Nephron (organoid): ENCODE measurements around the gene MPP3.

ENCODE experiments used
- H3K27ac Mint-ChIP-seq, 3 experiments: 2 replicates each; pipeline ENCODE4 v1.8.0; 2020; ENCODE audit warnings: mixed read lengths in 3 of 3, mild to moderate bottlenecking in 2 of 3, moderate library complexity in 1 of 3
- H3K27me3 Mint-ChIP-seq: 2 replicates; pipeline ENCODE4 v1.8.0; 2021; ENCODE audit warnings: low read depth, mild to moderate bottlenecking, moderate library complexity, mixed read lengths
- H3K36me3 Mint-ChIP-seq: 2 replicates; pipeline ENCODE4 v1.8.0; 2020; ENCODE audit warnings: low read depth, mixed read lengths
- H3K4me1 Mint-ChIP-seq: 2 replicates; pipeline ENCODE4 v1.8.0; 2020; ENCODE audit warnings: mixed read lengths
- H3K4me3 Mint-ChIP-seq, 3 experiments: 2 replicates each; pipeline ENCODE4 v1.8.0; 2020; ENCODE audit warnings: mild to moderate bottlenecking in 3 of 3, mixed read lengths in 3 of 3, moderate library complexity in 2 of 3
- H3K9me3 Mint-ChIP-seq: 2 replicates; pipeline ENCODE4 v1.8.0; 2020; ENCODE audit warnings: mixed read lengths
- CTCF ChIP-seq, 3 experiments: fragments of 200-600 bp; sonication (generic); IDR thresholded peaks; one replicate each; pipeline ENCODE4 v1.5.0; 2021; ENCODE audit warnings: antibody characterized with exemption in 3 of 3; ENCODE audit not compliant: unreplicated experiment in 3 of 3

Gene MPP3

GRCh38 chr17:43772877-43773648 lies 59.9 kb downstream of the MPP3 start:
- no peak for TF ChIP-seq CTCF (IDR thresholded peaks at IDR 0.05; ENCODE audit: unreplicated experiment in 3 of 3)
- Mint-ChIP-seq H3K4me3 (no peak overlapping the region), H3K27me3 (no peaks in the 10 kb centered on the region), H3K36me3 (peaks cover 67% of the 10 kb centered on the region), H3K27ac (no peak overlapping the region), H3K9me3 (no peaks in the 10 kb centered on the region), H3K4me1 (peaks cover 25% of the 10 kb centered on the region)

- no peaks in the 10 kb centered on the region for H3K9me3 Mint-ChIP-seq
- peaks cover 66% of the 10 kb centered on the region for H3K36me3 Mint-ChIP-seq
- H3K4me3 Mint-ChIP-seq, result no peak overlapping the region
- H3K4me1 Mint-ChIP-seq, result peaks cover 21% of the 10 kb centered on the region
- H3K27me3 Mint-ChIP-seq, result no peaks in the 10 kb centered on the region
- H3K27ac Mint-ChIP-seq, result no peak overlapping the region
- no peak for TF ChIP-seq CTCF (IDR thresholded peaks at IDR 0.05; ENCODE audit: unreplicated experiment in 3 of 3)
These were observed 61.5 kb downstream of the MPP3 start for GRCh38 chr17:43771463-43771862.

- Mint-ChIP-seq H3K27me3 (no peaks in the 10 kb centered on the region), H3K27ac (no peak overlapping the region), H3K4me3 (no peak overlapping the region), H3K4me1 (peaks cover 16% of the 10 kb centered on the region), H3K36me3 (peaks cover 66% of the 10 kb centered on the region), H3K9me3 (no peaks in the 10 kb centered on the region)
- no peak for TF ChIP-seq CTCF (IDR thresholded peaks at IDR 0.05; ENCODE audit: unreplicated experiment in 3 of 3)
These were observed 62.0 kb downstream of the MPP3 start for GRCh38 chr17:43770957-43771356.

GRCh38 chr17:43769859-43770258 lies 63.1 kb downstream of the MPP3 start:
- Mint-ChIP-seq H3K4me1 (peaks cover 11% of the 10 kb centered on the region), H3K27me3 (no peaks in the 10 kb centered on the region), H3K27ac (no peak overlapping the region), H3K9me3 (no peaks in the 10 kb centered on the region), H3K36me3 (peaks cover 60% of the 10 kb centered on the region), H3K4me3 (no peak overlapping the region)
- no peak for TF ChIP-seq CTCF (IDR thresholded peaks at IDR 0.05; ENCODE audit: unreplicated experiment in 3 of 3)

- Mint-ChIP-seq H3K4me1 (peaks cover 11% of the 10 kb centered on the region), H3K9me3 (no peaks in the 10 kb centered on the region), H3K36me3 (peaks cover 58% of the 10 kb centered on the region), H3K4me3 (no peak overlapping the region), H3K27me3 (no peaks in the 10 kb centered on the region), H3K27ac (no peak overlapping the region)
- TF ChIP-seq CTCF (IDR thresholded peaks at IDR 0.05; ENCODE audit: unreplicated experiment in 3 of 3), result no peak
These were observed 63.5 kb downstream of the MPP3 start for GRCh38 chr17:43769426-43769825.

GRCh38 chr17:43768943-43769342 lies 64.0 kb downstream of the MPP3 start:
- Mint-ChIP-seq H3K4me3 (no peak overlapping the region), H3K27ac (no peak overlapping the region), H3K9me3 (no peaks in the 10 kb centered on the region), H3K27me3 (no peaks in the 10 kb centered on the region), H3K36me3 (peaks cover 53% of the 10 kb centered on the region), H3K4me1 (peaks cover 11% of the 10 kb centered on the region)
- no peak for TF ChIP-seq CTCF (IDR thresholded peaks at IDR 0.05; ENCODE audit: unreplicated experiment in 3 of 3)
